ENCODE data around the gene TNNT3.

Gene TNNT3

GRCh38 chr11:1966531-1966930 lies 47.0 kb downstream of the TNNT3 start:
- TF ChIP-seq CTCF (conservative IDR thresholded peaks at IDR 0.05; ENCODE audit: low read length) = no peak
- DNase-seq (ENCODE audit: low read depth) = no peak
- no peak overlapping the region for H3K4me3 ChIP-seq (ENCODE audit: low read length)

- no peak overlapping the region for H3K4me3 ChIP-seq (ENCODE audit: low read length)
- no peak for DNase-seq (ENCODE audit: low read depth)
- no peak for TF ChIP-seq CTCF (conservative IDR thresholded peaks at IDR 0.05; ENCODE audit: low read length)
Measured at GRCh38 chr11:1967641-1968225, 48.2 kb downstream of the TNNT3 start.

- no peak overlapping the region for H3K4me3 ChIP-seq (ENCODE audit: low read length)
- TF ChIP-seq CTCF (conservative IDR thresholded peaks at IDR 0.05; ENCODE audit: low read length) = no peak
Measured at GRCh38 chr11:1968454-1969002, 49.0 kb downstream of the TNNT3 start.

GRCh38 chr11:1969035-1969434 lies 49.5 kb downstream of the TNNT3 start:
- H3K4me3 ChIP-seq (ENCODE audit: low read length) = no peak overlapping the region
- DNase-seq (ENCODE audit: low read depth) = no peak
- TF ChIP-seq CTCF (conservative IDR thresholded peaks at IDR 0.05; ENCODE audit: low read length) = no peak

More at GRCh38 chr11:1968454-1969002, 49.0 kb downstream of the TNNT3 start:
- DNase-seq (ENCODE audit: low read depth) = no peak

GRCh38 chr11:1969776-1970175 lies 50.3 kb downstream of the TNNT3 start:
- DNase-seq (ENCODE audit: low read depth) = no peak
- H3K4me3 ChIP-seq (ENCODE audit: low read length) = no peak overlapping the region
- no peak for TF ChIP-seq CTCF (conservative IDR thresholded peaks at IDR 0.05; ENCODE audit: low read length)

GRCh38 chr11:1970956-1971355 lies 51.5 kb downstream of the TNNT3 start:
- DNase-seq (ENCODE audit: low read depth) = no peak
- no peak for TF ChIP-seq CTCF (conservative IDR thresholded peaks at IDR 0.05; ENCODE audit: low read length)
- no peak overlapping the region for H3K4me3 ChIP-seq (ENCODE audit: low read length)

- DNase-seq (ENCODE audit: low read depth) = no peak
- no peak overlapping the region for H3K4me3 ChIP-seq (ENCODE audit: low read length)
- TF ChIP-seq CTCF (conservative IDR thresholded peaks at IDR 0.05; ENCODE audit: low read length) = no peak
Measured at GRCh38 chr11:1975185-1975584, 55.7 kb downstream of the TNNT3 start.
